Measurements from ENCODE around the gene PLXNA4.

PLXNA4 gene

DNA sequence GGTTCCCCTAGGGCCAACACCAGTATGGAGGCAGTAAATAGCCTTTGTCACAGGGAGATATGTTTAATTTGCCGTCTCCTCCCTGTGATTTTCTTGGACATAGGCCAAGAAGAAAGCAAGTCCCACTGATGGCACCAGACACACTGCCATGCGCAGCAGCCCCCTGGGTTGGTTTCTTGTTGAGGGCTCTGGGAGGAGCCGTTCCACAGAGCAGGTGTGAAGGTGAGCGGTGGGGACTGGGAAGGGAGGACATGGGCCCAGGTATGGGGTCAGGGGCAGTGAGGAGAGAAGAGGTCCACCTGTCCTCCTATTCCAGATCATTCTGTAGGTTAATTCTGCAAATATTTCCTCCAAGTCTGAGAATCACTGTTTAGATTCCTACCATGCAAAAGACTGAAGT lies 376.1 kb downstream of the PLXNA4 start:
- no peak for TF ChIP-seq FOXP2 (optimal IDR thresholded peaks at IDR 0.05; ENCODE audit: borderline replicate concordance, extremely low read depth, extremely low read length, insufficient read depth)
- no peak for TF ChIP-seq REST (IDR thresholded peaks at IDR 0.05; ENCODE audit: insufficient read depth in 1 of 2, low read depth in 2 of 2, low read length in 2 of 2)
- no peak for TF ChIP-seq POLR2AphosphoS5 (IDR thresholded peaks at IDR 0.05; ENCODE audit: low read depth, low read length)
- TF ChIP-seq TAF1 (IDR thresholded peaks at IDR 0.05; ENCODE audit: borderline replicate concordance, insufficient read depth, low read length): no peak
- TF ChIP-seq SIN3A (IDR thresholded peaks at IDR 0.05; ENCODE audit: borderline replicate concordance, insufficient read depth, low read length): no peak

DNA sequence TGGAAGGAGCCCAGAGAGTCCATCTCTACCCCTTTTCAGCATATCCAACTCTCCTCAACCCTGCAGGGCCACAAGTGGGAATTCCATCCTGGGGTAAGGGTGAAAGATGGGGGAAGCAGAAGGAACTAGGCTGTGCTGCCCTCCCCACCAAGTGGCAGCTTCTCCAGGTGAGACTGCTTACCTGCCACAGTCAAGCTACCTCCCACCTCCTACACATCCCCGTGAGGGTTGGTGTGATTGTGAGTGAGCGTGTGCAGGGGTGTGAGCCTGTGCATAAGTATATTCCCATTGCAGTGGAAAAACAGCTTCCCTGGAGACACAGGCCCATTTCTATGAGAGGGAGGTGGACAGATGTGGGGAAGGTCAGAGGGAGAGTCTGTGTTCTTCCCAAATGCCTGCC lies 376.6 kb downstream of the PLXNA4 start:
- no peak for TF ChIP-seq TAF1 (IDR thresholded peaks at IDR 0.05; ENCODE audit: borderline replicate concordance, insufficient read depth, low read length)
- no peak for TF ChIP-seq SIN3A (IDR thresholded peaks at IDR 0.05; ENCODE audit: borderline replicate concordance, insufficient read depth, low read length)
- no peak for TF ChIP-seq POLR2AphosphoS5 (IDR thresholded peaks at IDR 0.05; ENCODE audit: low read depth, low read length)
- no peak for TF ChIP-seq FOXP2 (optimal IDR thresholded peaks at IDR 0.05; ENCODE audit: borderline replicate concordance, extremely low read depth, extremely low read length, insufficient read depth)
- TF ChIP-seq REST (IDR thresholded peaks at IDR 0.05; ENCODE audit: insufficient read depth in 1 of 2, low read depth in 2 of 2, low read length in 2 of 2): no peak

DNA sequence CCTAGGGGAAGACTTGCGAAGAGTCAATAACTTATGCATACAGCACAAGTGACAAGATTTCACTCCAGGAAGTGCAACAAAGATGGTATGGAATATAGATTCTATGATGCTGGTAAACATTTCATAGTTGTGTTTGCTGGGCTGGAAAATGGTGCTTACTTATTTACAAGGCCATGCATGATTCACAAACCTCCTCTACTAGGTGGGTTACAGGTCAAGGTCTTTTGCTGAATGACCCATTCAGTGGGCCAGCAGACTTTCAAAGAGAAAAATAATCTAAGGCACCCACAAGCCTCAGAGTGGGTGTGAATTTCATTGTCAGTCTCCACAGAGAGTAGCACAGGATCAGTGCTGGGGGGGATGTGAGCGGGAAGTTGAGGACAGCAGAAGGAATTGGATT lies 378.5 kb downstream of the PLXNA4 start:
- TF ChIP-seq REST (IDR thresholded peaks at IDR 0.05; ENCODE audit: insufficient read depth in 1 of 2, low read depth in 2 of 2, low read length in 2 of 2) (no peak), POLR2AphosphoS5 (IDR thresholded peaks at IDR 0.05; ENCODE audit: low read depth, low read length) (no peak), FOXP2 (optimal IDR thresholded peaks at IDR 0.05; ENCODE audit: borderline replicate concordance, extremely low read depth, extremely low read length, insufficient read depth) (no peak), TAF1 (IDR thresholded peaks at IDR 0.05; ENCODE audit: borderline replicate concordance, insufficient read depth, low read length) (no peak), SIN3A (IDR thresholded peaks at IDR 0.05; ENCODE audit: borderline replicate concordance, insufficient read depth, low read length) (no peak)

GRCh38 chr7:132193898-132194297 lies 382.4 kb downstream of the PLXNA4 start:
- no peak for TF ChIP-seq TAF1 (IDR thresholded peaks at IDR 0.05; ENCODE audit: borderline replicate concordance, insufficient read depth, low read length)
- TF ChIP-seq FOXP2 (optimal IDR thresholded peaks at IDR 0.05; ENCODE audit: borderline replicate concordance, extremely low read depth, extremely low read length, insufficient read depth): no peak
- TF ChIP-seq SIN3A (IDR thresholded peaks at IDR 0.05; ENCODE audit: borderline replicate concordance, insufficient read depth, low read length): no peak
- no peak for TF ChIP-seq REST (IDR thresholded peaks at IDR 0.05; ENCODE audit: insufficient read depth in 1 of 2, low read depth in 2 of 2, low read length in 2 of 2)
- TF ChIP-seq POLR2AphosphoS5 (IDR thresholded peaks at IDR 0.05; ENCODE audit: low read depth, low read length): no peak

DNA sequence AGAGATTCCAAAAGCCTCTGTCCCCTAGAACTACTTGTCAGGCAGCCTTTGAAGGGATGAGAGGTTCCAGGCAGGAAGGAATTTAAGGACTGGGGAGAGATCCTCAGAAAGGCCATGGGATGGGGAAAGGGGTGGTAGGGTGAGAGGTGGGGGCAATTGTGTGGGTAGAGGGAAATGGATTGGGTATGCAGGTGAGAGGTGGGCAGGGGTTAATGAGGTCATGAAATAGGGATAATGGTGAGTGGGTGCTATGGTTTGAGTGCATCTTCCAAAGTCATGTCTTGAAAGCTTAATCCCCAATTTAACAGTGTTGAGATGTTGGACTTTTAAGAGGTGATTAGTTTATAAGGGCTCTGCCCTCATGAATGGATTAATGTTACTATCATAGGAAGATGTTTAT lies 383.5 kb downstream of the PLXNA4 start:
- TF ChIP-seq POLR2AphosphoS5 (IDR thresholded peaks at IDR 0.05; ENCODE audit: low read depth, low read length): no peak
- TF ChIP-seq TAF1 (IDR thresholded peaks at IDR 0.05; ENCODE audit: borderline replicate concordance, insufficient read depth, low read length): no peak
- no peak for TF ChIP-seq REST (IDR thresholded peaks at IDR 0.05; ENCODE audit: insufficient read depth in 1 of 2, low read depth in 2 of 2, low read length in 2 of 2)
- no peak for TF ChIP-seq SIN3A (IDR thresholded peaks at IDR 0.05; ENCODE audit: borderline replicate concordance, insufficient read depth, low read length)
- TF ChIP-seq FOXP2 (optimal IDR thresholded peaks at IDR 0.05; ENCODE audit: borderline replicate concordance, extremely low read depth, extremely low read length, insufficient read depth): no peak
